SW 1271 (cell line): ENCODE data around the gene SMOC1.

ENCODE experiments used
- DNase-seq, 2 experiments: peaks; one replicate each; lab custom pipeline; 2025; lab: John Stamatoyannopoulos, UW

SMOC1 gene

GRCh38 chr14:69982886-69983285, 103.7 kb downstream of the SMOC1 start:
- no peak for DNase-seq

- DNase-seq = no peak
Measured at GRCh38 chr14:69983317-69983716, 104.1 kb downstream of the SMOC1 start.

GRCh38 chr14:69985463-69985862, 106.2 kb downstream of the SMOC1 start:
- DNase-seq = no peak

GRCh38 chr14:69986336-69986735, 107.1 kb downstream of the SMOC1 start:
- DNase-seq = no peak

- DNase-seq = no peak
Measured at GRCh38 chr14:69987406-69988121, 108.3 kb downstream of the SMOC1 start.

GRCh38 chr14:69988979-69989378, 109.8 kb downstream of the SMOC1 start:
- DNase-seq = no peak

- DNase-seq = no peak
Measured at GRCh38 chr14:69989622-69990021, 110.4 kb downstream of the SMOC1 start.

- no peak for DNase-seq
Measured at GRCh38 chr14:69990323-69990722, 111.1 kb downstream of the SMOC1 start.

- no peak for DNase-seq
Measured at GRCh38 chr14:69991422-69991821, 112.2 kb downstream of the SMOC1 start.

GRCh38 chr14:69992564-69992963, 113.3 kb downstream of the SMOC1 start:
- no peak for DNase-seq

- DNase-seq = no peak
Measured at GRCh38 chr14:69993326-69993725, 114.1 kb downstream of the SMOC1 start.

GRCh38 chr14:69994002-69994401, 114.8 kb downstream of the SMOC1 start:
- no peak for DNase-seq

GRCh38 chr14:69996216-69996615, 117.0 kb downstream of the SMOC1 start:
- DNase-seq = no peak

- no peak for DNase-seq
Measured at GRCh38 chr14:69997849-69998248, 118.6 kb downstream of the SMOC1 start.

GRCh38 chr14:69999261-69999674, 120.1 kb downstream of the SMOC1 start:
- no peak for DNase-seq

- no peak for DNase-seq
Measured at GRCh38 chr14:70000601-70001000, 121.4 kb downstream of the SMOC1 start.

GRCh38 chr14:70002589-70003346, 123.6 kb downstream of the SMOC1 start:
- DNase-seq = no peak

GRCh38 chr14:70004791-70005190, 125.6 kb downstream of the SMOC1 start:
- no peak for DNase-seq

- DNase-seq = no peak
Measured at GRCh38 chr14:70005281-70005805, 126.1 kb downstream of the SMOC1 start.

GRCh38 chr14:70006699-70007098, 127.5 kb downstream of the SMOC1 start:
- DNase-seq = no peak

- no peak for DNase-seq
Measured at GRCh38 chr14:70008284-70009262, 129.4 kb downstream of the SMOC1 start.

GRCh38 chr14:70009961-70010360, 130.7 kb downstream of the SMOC1 start:
- DNase-seq = no peak
